ENCODE results near the gene PTGER3.

Gene PTGER3

GRCh38 chr1:71041806-71042205 lies 5.8 kb downstream of the PTGER3 start:
- Mint-ChIP-seq H3K4me3 (no peak overlapping the region), H3K27me3 (peaks cover 25% of the 10 kb centered on the region), H3K27ac (no peak overlapping the region), H3K4me1 (ENCODE audit: low read depth) (peaks cover 41% of the 10 kb centered on the region), H3K9me3 (peaks cover 13% of the 10 kb centered on the region), H3K36me3 (ENCODE audit: low read depth) (peaks cover 20% of the 10 kb centered on the region)
- intact Hi-C loops (cut with micrococcal nuclease) = loop anchor here (10.0 kb wide), 1 partner anchor 147 kb away; no protein-coding TSS in a partner anchor

- Mint-ChIP-seq H3K27me3 (peaks cover 9% of the 10 kb centered on the region), H3K9me3 (peaks cover 13% of the 10 kb centered on the region), H3K27ac (no peak overlapping the region), H3K36me3 (ENCODE audit: low read depth) (peaks cover 20% of the 10 kb centered on the region), H3K4me3 (no peak overlapping the region), H3K4me1 (ENCODE audit: low read depth) (peaks cover 35% of the 10 kb centered on the region)
- intact Hi-C loops (cut with micrococcal nuclease) = loop anchor here (10.0 kb wide), 1 partner anchor 145 kb away; no protein-coding TSS in a partner anchor
Measured at GRCh38 chr1:71039661-71040262, 7.9 kb downstream of the PTGER3 start.

DNA sequence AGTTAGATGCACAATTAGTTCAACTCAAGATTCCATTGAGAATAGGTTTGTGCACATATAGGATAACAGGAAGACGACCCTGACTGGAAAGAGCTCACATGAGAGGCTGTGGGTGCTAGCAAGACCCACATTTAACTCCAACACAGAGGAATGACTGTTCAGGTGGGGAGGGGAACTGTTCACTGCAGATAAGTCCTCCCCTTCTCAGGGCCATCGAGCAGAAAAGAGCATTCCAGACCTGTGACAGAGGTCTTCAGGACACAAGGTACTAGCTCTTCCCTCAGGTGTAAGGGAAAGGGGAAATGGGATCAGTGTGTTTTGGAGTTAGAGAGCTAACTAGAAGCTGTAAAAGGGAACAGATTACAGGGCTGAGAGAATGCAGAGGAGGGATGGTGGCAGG lies 8.7 kb downstream of the PTGER3 start:
- H3K27me3 Mint-ChIP-seq = peaks cover 6% of the 10 kb centered on the region
- peaks cover 33% of the 10 kb centered on the region for H3K4me1 Mint-ChIP-seq (ENCODE audit: low read depth)
- H3K36me3 Mint-ChIP-seq (ENCODE audit: low read depth) = peaks cover 20% of the 10 kb centered on the region
- H3K27ac Mint-ChIP-seq = peak overlapping the region; percentile 23
- intact Hi-C loops (cut with micrococcal nuclease) = no loop called here
- H3K9me3 Mint-ChIP-seq = peaks cover 13% of the 10 kb centered on the region
- no peak overlapping the region for H3K4me3 Mint-ChIP-seq

GRCh38 chr1:71037829-71038620 lies 9.6 kb downstream of the PTGER3 start:
- Mint-ChIP-seq H3K4me3 (no peak overlapping the region), H3K4me1 (ENCODE audit: low read depth) (peaks cover 38% of the 10 kb centered on the region), H3K36me3 (ENCODE audit: low read depth) (peaks cover 20% of the 10 kb centered on the region), H3K9me3 (peaks cover 13% of the 10 kb centered on the region), H3K27ac (no peak overlapping the region), H3K27me3 (peaks cover 2% of the 10 kb centered on the region)
- intact Hi-C loops (cut with micrococcal nuclease) = no loop called here

GRCh38 chr1:71037066-71037465 lies 10.6 kb downstream of the PTGER3 start:
- H3K27ac Mint-ChIP-seq = no peak overlapping the region
- H3K9me3 Mint-ChIP-seq = peaks cover 13% of the 10 kb centered on the region
- peaks cover 20% of the 10 kb centered on the region for H3K36me3 Mint-ChIP-seq (ENCODE audit: low read depth)
- H3K4me1 Mint-ChIP-seq (ENCODE audit: low read depth) = peaks cover 40% of the 10 kb centered on the region
- no peak overlapping the region for H3K4me3 Mint-ChIP-seq
- H3K27me3 Mint-ChIP-seq = peaks cover 2% of the 10 kb centered on the region
- intact Hi-C loops (cut with micrococcal nuclease) = no loop called here

DNA sequence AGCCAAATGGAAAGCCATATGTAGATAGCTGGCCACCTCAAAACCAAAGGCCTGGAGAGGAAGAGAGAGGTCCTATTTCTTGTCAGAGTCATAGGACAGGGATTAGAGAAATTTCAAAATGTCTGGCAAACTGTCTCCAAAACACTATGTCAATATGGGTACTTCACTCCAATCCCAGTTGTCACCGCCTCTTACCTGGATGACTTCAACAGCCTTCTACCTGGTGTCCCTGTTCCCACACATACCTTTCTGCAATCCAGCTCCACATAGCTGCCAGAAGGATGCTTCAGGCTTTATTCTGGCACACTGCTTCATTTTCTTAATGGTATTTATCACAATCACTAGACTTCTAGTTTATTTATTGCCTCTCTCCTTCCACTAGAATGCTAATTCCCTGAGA lies 14.5 kb downstream of the PTGER3 start:
- Mint-ChIP-seq H3K9me3 (no peaks in the 10 kb centered on the region), H3K4me3 (no peak overlapping the region), H3K4me1 (ENCODE audit: low read depth) (peaks cover 19% of the 10 kb centered on the region), H3K36me3 (ENCODE audit: low read depth) (no peaks in the 10 kb centered on the region), H3K27ac (peak overlapping the region; percentile 63), H3K27me3 (peaks cover 2% of the 10 kb centered on the region)
- intact Hi-C loops (cut with micrococcal nuclease) = no loop called here

- no peak overlapping the region for H3K4me3 Mint-ChIP-seq
Measured at GRCh38 chr1:71031426-71031825, 16.2 kb downstream of the PTGER3 start.

DNA sequence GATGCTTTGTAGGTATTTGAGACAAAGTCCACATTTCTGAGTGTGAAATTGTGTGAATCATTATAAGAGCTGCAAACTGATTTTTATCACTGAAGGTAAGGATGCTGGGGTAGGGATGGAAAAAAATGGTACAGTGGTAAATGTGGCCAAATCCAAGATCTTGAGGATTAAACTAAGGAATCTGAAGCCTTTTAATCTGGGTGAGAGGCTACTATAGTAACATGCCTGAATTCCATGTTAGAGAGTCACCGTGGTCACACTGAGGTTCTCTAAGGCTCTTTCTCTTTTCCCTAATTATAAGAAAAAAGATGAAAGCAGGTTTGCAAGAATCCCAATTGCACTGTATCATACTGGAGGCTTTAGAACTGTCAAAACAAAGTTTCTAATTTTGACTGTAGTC lies 17.6 kb downstream of the PTGER3 start:
- no peak overlapping the region for H3K27ac Mint-ChIP-seq
- intact Hi-C loops (cut with micrococcal nuclease) = no loop called here
- peaks cover 7% of the 10 kb centered on the region for H3K4me1 Mint-ChIP-seq (ENCODE audit: low read depth)
- H3K9me3 Mint-ChIP-seq = no peaks in the 10 kb centered on the region
- no peak overlapping the region for H3K4me3 Mint-ChIP-seq
- H3K36me3 Mint-ChIP-seq (ENCODE audit: low read depth) = no peaks in the 10 kb centered on the region
- peaks cover 2% of the 10 kb centered on the region for H3K27me3 Mint-ChIP-seq

More at GRCh38 chr1:71031426-71031825, 16.2 kb downstream of the PTGER3 start:
- peaks cover 19% of the 10 kb centered on the region for H3K4me1 Mint-ChIP-seq (ENCODE audit: low read depth)
- intact Hi-C loops (cut with micrococcal nuclease) = no loop called here
- H3K27ac Mint-ChIP-seq = no peak overlapping the region
- H3K9me3 Mint-ChIP-seq = no peaks in the 10 kb centered on the region
- H3K27me3 Mint-ChIP-seq = peaks cover 2% of the 10 kb centered on the region
- H3K36me3 Mint-ChIP-seq (ENCODE audit: low read depth) = no peaks in the 10 kb centered on the region

DNA sequence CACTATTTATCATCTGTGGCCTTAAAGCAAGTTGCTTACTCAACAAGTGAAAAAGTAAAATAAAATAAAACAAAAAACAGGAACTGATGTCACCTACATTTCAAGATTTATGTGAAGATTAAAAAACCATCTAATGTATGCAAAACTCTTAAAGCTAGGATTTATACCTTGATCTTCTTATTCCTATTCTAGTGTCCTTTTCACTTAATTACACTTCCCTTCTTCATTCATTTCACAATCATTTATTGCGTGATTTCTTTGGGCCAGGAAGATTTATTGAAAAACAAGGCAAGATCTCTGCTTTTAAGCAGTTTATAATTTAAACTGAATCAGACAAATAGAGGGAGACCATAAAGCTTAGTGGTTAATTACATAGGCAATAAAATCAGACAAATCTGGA lies 18.6 kb downstream of the PTGER3 start:
- H3K27me3 Mint-ChIP-seq = peaks cover 2% of the 10 kb centered on the region
- H3K9me3 Mint-ChIP-seq = no peaks in the 10 kb centered on the region
- no peak overlapping the region for H3K27ac Mint-ChIP-seq
- H3K4me1 Mint-ChIP-seq (ENCODE audit: low read depth) = peaks cover 7% of the 10 kb centered on the region
- intact Hi-C loops (cut with micrococcal nuclease) = no loop called here
- H3K4me3 Mint-ChIP-seq = no peak overlapping the region
- no peaks in the 10 kb centered on the region for H3K36me3 Mint-ChIP-seq (ENCODE audit: low read depth)

GRCh38 chr1:71027991-71028390 lies 19.6 kb downstream of the PTGER3 start:
- intact Hi-C loops (cut with micrococcal nuclease) = no loop called here
- Mint-ChIP-seq H3K36me3 (ENCODE audit: low read depth) (no peaks in the 10 kb centered on the region), H3K4me1 (ENCODE audit: low read depth) (peaks cover 2% of the 10 kb centered on the region), H3K4me3 (no peak overlapping the region), H3K27ac (no peak overlapping the region), H3K27me3 (peaks cover 2% of the 10 kb centered on the region), H3K9me3 (no peaks in the 10 kb centered on the region)

DNA sequence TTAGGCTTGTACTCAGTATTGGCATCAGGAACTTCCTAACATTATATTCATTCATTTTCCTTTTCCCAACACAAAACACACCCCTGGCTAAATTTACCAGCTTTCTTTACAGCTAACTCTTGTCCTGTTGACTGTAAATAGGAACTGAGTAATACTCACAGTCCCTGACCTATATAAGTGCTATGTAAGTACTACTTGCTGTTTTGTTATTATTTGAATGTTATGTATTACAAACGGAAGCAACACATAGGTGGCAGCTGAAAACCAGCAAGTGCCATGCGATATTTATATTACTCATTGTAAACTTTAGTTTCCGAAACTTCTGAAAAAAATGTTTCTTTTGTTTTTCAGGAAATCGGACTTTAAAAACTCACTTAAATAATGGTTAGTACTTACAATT lies 21.5 kb downstream of the PTGER3 start:
- no peaks in the 10 kb centered on the region for H3K4me1 Mint-ChIP-seq (ENCODE audit: low read depth)
- H3K36me3 Mint-ChIP-seq (ENCODE audit: low read depth) = no peaks in the 10 kb centered on the region
- intact Hi-C loops (cut with micrococcal nuclease) = no loop called here
- peaks cover 2% of the 10 kb centered on the region for H3K27me3 Mint-ChIP-seq
- no peaks in the 10 kb centered on the region for H3K9me3 Mint-ChIP-seq
- H3K4me3 Mint-ChIP-seq = no peak overlapping the region
- no peak overlapping the region for H3K27ac Mint-ChIP-seq

DNA sequence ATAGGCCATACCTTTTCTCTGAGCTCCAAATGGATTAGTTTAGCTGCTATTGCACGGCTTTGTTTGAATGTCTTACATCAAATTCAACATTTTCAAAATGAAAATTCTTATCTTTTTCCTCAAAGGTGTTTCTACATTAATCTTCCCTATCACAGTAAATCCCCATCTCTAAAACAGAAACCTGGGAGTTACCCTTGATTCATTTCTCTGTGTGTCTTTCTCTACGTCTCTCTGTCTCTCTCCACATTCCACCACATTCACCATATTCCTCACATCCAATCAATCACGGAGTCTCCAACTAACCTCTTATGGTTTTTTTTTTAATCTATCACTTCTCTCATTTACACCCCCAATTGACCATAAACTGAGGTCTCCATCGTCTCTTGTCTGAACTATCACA lies 24.1 kb downstream of the PTGER3 start:
- Mint-ChIP-seq H3K27ac (no peak overlapping the region), H3K4me3 (no peak overlapping the region), H3K9me3 (no peaks in the 10 kb centered on the region), H3K4me1 (ENCODE audit: low read depth) (peaks cover 7% of the 10 kb centered on the region), H3K36me3 (ENCODE audit: low read depth) (no peaks in the 10 kb centered on the region), H3K27me3 (peaks cover 1% of the 10 kb centered on the region)
- intact Hi-C loops (cut with micrococcal nuclease) = no loop called here

DNA sequence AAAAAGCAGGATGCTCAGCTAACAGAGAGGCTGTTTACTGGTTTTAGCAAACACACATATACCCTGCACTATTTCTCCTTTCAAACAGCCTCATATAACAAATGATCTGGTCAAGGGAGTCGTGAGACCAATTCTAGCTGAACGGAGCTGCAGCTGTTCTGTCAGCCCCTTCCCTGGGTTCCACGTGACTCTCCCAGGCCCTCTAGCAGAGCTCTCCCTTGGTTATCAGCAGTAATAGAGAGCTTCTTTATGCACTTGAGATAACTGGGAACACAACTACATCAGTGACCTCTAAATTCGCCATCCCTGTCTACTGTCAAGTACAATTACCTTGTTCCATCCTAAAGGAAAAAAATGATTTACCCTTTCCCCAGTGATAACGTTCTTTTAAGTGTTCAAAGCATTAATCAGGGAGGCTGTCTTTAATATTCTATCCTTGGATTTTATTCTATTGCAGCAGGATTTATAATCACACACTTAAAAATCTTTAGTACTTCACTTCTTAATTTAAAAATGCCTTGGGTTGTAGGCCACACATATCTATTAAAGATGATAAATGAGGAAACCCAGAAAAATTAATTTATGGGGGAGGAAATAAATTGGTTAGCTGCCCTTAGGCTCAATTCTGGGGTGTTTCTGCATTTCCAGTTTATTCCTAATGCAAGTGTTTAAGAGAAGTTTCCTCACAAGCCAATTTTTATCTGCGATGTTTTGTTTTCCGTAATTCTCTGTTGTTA lies 28.2 kb downstream of the PTGER3 start:
- H3K4me1 Mint-ChIP-seq (ENCODE audit: low read depth) = peaks cover 13% of the 10 kb centered on the region
- intact Hi-C loops (cut with micrococcal nuclease) = no loop called here
- no peak overlapping the region for H3K4me3 Mint-ChIP-seq
- no peaks in the 10 kb centered on the region for H3K36me3 Mint-ChIP-seq (ENCODE audit: low read depth)
- no peaks in the 10 kb centered on the region for H3K9me3 Mint-ChIP-seq
- peaks cover 1% of the 10 kb centered on the region for H3K27me3 Mint-ChIP-seq
- no peak overlapping the region for H3K27ac Mint-ChIP-seq

GRCh38 chr1:71018791-71019190 lies 28.8 kb downstream of the PTGER3 start:
- no peak overlapping the region for H3K27ac Mint-ChIP-seq
- intact Hi-C loops (cut with micrococcal nuclease) = no loop called here
- H3K4me1 Mint-ChIP-seq (ENCODE audit: low read depth) = peaks cover 17% of the 10 kb centered on the region
- H3K27me3 Mint-ChIP-seq = peaks cover 1% of the 10 kb centered on the region
- H3K36me3 Mint-ChIP-seq (ENCODE audit: low read depth) = no peaks in the 10 kb centered on the region
- H3K4me3 Mint-ChIP-seq = no peak overlapping the region
- no peaks in the 10 kb centered on the region for H3K9me3 Mint-ChIP-seq

Data from dendritic cell treated with granulocyte-macrophage colony-stimulating factor and Interleukin-4, amounts not matched to agents 40 ng/mL and 50 ng/mL, for 4 days (primary cell).